Measurements from ENCODE around the gene DIP2C.

DIP2C gene

DNA sequence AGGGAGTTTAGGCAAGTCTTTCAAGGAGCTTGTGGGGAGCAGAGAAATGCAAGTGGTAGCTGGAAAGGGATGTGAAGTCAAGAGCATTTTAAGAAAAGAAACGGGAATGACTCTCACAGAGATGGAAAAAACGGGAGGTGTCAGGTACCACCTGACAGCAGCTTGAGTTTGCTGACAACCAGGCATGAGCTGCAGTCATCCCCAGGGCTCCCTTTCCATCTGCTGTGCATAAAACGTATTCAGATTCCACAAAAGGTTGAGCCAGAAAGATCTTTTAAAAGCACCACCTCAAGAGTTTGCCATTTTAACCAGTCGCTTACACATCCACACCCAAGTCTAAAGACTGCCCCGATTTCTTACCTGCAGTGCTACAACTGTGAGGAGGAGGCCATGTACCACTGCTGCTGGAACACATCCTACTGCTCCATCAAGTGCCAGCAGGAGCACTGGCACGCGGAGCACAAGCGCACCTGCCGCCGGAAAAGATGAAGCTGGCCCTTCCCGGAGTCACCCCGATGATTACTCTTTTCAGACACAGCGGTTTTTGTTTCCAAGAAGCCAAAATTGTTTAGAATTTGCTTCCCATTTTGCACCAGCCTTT, 437.4 kb downstream of the DIP2C start:
- DNase-seq = no peak

DNA sequence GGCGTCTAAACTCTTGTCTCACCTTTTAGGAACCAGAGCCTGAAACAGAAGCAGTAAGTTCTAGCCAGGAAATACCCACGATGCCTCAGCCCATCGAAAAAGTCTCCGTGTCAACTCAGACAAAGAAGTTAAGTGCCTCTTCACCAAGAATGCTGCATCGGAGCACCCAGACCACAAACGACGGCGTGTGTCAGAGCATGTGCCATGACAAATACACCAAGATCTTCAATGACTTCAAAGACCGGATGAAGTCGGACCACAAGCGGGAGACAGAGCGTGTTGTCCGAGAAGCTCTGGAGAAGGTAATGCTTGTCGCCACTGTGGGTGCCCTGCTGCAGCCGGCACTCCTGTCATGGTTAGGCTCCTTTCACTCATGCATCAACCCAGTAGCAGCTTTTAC, 441.2 kb downstream of the DIP2C start:
- DNase-seq = no peak

DNA sequence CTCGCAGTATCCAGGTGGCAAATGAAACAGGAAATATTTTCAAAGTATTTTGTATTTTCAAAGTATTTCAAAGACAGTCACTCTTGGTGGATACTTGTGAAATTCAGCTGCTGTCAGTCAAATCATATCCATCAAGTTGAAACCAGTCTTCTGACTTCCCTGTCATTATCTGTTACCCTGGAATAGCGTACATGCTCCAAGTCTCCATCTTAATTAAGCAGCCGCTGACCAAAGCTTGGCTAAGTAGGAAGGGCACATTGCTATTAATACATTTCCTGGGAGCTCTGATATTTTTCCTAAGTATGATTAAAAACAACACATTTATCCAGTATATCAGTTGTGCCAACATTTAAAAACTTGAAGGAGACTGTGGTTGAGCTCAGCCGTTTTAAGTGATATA, 442.0 kb downstream of the DIP2C start:
- DNase-seq = no peak

DNA sequence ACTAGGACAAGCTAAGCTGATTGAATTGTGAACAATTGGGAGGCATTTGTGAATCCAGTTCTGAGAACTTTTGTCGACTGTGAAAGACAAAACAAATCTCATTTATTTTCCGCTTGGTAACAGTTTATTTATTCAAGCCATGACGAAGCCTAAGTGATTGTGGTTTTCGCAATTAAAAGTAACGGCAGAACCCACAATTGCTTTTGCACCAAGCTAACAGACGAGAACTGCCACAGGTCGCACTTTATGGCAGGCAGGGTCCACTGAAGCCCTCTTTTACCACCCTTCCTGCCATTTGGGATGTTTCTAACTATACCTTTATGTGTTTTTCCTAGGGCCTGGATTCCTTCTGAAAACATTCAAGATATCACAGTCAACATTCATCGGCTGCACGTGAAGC, 443.0 kb downstream of the DIP2C start:
- no peak for DNase-seq

DNA sequence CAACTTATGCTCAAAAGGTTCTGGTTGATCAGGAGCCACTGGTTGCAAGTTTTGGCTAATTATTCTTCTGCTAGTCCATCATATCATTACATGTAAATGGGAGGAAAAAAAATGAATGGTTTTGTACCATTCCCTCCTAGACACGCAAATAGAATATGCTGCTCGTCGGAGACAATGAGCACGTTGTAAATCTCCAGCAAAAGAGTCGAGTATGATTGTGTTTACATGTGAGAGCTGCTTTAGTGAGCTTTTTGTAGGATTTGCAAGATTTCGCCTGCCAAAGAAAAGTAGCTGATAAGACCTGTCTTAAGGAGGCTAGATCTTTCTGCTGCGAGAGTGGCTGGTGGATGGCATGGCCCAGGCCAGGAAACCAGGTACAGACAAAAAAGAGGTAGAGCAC, 445.2 kb downstream of the DIP2C start:
- DNase-seq = no peak

DNA sequence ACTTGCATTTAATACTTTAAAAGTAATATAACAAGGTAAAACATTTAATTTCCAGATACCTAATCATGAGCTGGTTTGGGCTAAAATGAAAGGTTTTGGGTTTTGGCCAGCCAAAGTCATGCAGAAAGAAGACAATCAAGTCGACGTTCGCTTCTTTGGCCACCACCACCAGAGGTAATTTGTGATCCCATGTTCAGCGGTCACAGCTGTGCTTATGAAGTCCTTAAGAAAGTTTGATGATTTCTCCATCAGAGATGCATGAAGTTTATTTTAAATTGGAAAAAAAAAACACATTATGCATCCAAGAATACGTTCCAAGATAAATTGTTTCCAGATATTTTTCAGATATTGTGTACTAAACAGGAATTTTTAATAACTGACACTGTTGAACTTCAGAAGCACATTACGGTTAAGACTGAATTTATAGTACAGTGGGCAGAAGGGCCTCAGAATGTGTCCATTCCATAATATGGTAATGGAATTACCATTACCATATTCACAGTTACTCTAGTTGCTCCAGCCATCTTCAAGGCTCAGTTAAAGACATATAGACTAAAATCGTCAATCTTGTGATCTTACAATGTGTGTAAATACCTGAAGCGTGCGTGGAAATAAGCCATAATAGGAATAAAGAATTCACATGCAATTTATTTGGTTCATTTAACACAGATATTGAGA, 447.4 kb downstream of the DIP2C start:
- DNase-seq = no peak

DNA sequence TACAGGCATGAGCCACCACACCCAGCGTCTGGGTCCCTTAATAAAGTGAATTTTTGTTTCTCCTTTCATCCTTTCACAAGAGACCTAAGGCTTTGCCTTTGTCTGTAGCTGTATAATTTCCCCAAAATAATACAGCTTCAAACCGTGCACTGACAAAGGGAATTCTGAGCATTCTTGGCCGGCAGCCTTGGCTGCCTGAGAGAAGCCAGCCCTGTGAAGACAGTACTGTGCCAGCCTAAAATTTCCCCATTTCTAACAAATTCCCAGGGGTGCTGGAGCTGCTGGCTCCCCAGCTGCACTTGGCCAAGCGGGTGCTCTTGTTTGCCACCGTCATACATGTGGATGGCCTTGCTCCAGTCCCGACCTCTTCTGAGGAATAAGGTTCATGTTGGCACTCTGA, 448.0 kb downstream of the DIP2C start:
- no peak for DNase-seq

DNA sequence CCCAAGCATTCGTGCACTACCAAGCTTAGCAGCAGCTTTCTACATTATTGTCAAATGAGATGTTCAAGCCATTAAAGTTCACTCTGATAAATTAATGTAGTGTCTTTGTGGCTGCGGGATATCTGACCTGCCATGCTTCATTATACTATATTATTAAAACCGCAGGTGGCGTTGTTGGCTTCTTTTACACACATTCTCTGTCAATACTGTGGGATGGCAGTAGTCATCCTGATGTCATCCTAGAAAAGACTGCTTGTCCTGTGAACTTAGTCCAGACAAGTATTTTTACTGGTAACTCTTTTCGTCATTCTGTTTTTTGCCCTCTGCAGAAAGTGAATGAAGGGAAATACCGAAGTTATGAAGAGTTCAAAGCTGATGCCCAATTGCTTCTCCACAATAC, 450.4 kb downstream of the DIP2C start:
- no peak for DNase-seq

DNA sequence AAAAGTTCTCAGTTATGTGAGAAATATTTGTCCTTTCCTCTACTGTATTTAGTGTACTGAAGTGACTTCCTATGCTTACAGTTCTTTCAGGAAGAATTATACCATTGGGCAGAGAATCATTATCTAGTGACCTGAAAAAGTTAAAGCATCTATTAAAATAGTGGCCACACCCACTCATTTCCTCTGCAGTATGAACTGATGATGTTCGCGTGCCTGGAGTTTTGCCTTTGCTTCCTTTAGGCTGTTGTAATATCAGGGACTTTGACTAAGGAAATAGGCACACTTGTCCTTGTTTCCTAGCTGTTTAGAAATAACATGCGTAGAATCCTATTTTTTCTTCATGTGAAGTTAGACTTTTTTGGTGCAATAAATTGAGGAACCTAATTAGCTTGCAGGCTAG, 453.6 kb downstream of the DIP2C start:
- DNase-seq = no peak

DNA sequence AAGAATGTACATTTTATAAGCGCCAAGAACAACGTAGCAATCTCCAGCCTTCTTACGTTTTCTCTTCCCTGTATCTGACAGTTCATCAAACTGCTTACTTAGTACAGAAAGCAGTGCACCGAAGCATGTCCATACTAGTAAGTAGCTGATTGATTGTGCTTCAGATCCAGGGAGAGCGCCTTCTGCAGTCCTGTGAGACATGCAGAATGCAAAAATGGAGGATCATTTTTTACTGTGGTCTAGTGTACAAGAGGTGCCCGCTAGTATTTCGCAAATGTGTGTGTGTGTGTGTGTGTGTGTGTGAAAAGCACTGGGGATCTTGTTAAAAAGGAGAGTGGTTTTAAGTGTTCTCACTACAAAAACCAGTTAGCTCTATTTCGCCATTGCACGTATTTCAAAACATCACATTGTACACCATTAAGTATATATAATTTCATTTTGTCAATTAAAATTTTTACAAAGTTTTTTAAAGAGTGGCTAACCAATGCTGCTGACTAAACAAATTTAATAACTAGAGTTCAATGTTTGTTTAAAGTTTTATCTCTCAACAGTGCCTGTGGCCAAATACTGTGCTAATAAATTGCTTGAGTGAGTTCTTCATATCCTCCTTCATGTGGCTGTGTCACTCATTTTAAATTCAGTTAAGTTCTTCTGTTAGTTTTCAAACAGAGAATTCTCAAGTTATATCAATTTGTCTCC, 454.6 kb downstream of the DIP2C start:
- DNase-seq = no peak

DNA sequence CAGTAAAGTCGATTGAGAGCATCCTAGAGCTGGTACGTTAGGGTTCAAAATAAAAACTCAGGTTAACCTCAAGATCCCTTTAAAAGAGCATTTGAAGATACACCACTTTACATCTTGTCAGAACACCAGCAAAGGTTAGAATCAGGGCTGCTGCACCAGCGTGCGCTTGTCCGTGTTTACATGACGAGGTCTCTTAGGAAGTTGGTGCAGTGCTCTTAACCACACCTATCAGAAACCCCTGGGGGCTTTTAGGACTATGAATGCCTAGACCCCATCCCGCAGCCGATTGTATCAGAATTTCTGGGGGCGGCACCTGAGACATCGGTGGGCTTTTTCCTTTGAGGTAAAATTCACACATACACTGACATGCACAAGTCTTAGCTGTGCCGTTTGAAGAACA, 456.6 kb downstream of the DIP2C start:
- DNase-seq = no peak

DNA sequence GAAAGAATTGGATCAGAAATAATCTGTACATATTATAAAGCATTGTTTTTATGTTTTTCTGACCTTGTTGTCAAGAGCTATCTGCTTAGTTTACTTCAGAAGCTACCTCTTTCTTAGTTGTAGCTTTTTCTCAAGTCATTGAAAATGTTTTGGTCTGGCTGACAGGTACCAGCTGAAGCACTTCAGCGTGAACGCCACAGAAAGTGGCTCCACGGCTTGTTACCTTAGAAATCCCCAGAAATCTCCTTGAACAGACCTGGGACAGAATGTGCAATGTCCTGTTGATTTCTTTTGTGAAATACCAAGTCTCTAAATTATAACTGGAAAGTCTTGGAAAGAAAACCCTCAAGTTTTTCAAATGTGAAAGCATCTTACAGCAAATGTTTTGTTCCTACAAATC, 457.4 kb downstream of the DIP2C start:
- no peak for DNase-seq

DNA sequence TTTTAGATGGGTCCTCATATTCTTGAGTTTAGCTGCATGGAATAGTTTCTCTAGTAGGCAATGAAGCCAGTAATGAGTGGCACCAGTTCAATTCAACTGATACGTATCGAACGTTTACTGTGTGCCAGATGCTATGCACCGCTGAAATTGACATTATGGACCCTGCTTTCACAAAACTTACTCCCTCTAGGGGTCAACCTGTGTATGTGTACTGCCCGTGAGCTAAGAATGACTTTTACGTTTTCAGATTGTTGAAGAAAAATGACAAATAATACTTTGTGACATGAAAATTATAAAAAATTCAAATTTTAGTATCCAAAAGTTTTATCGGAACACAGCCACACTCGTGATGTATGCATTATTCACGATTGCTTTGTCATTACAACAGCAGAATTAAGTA, 458.7 kb downstream of the DIP2C start:
- no peak for DNase-seq

DNA sequence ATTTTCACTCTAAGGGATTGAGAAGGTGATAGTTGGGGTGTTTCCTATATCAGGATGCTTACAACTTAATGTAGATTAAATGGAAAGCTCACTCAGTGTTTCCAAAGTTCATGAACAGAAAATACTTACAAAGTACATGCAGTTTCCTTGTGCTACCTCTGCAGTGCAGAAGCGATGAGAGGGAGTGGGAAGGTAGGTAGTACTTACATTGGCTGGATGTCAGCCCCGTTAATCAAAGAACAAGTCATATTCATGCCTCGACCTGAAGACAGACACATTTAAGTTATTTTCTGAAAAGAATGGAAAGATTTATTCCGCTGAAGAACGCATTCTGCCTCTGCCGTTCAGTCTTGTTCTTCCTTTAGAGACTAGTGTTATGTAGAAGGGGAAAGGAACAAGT, 461.1 kb downstream of the DIP2C start:
- DNase-seq = no peak

DNA sequence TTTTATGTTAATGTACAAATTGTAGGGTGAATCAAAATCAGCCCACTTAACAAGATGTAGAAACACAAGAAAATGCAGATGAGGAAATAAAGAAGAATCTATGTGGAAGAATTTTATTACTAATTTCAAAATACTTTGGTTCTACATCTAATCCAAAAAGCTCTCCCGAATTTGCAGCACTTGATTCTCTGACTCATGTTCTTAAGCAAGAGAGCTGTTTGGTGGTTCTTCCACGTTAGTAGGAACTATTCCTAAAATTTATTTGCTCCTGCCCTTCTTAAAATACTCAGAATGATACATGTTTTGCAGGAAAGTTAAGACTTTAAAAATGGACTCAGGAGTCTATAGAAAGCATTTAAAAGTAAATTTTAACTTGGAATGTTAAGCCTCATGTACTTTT, 462.5 kb downstream of the DIP2C start:
- no peak for DNase-seq

DNA sequence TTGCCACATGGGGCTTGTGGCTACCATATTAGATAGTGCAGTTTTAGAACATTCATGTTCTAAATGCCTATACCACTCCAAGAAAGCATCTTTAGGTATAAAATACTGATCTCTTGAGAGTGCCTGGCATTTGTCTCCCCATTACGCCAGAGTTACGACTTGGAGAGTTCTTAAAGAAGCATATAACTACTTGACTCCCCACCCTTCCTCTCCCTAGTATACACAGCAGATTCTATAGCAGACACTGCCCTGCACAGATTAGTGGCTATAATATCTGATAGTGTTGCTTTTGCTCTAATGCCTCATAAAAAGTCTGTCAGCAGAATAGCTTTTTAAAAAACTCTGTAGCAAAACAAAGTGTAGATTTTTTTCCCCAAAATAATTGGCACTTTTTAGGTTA, 463.4 kb downstream of the DIP2C start:
- DNase-seq = no peak

DNA sequence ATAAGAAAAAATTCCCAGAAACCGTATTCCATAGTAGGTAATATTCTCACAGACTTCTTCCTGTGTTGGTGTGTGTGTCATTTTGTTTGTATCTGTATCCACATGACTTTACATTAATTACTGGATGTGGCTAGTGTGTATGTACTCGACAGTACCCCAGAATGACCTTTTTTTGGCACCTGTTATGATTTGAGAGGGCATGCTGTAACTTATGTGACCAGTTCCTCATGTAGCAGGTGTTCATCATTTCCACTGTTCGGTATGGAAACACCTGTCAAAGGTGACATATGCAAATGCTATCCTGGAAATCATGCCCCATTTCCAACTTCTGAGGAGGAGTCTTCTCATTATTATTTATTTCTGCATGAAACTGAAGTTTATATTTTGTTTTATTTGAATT, 464.9 kb downstream of the DIP2C start:
- DNase-seq = no peak

All from DMS 273 treated with DMSO at 0.1 percent for 48 hours (cell line).